ENCODE measurements around the gene EXOC8. TPM values are rescaled to one million over a fixed set of nuclear protein-coding genes. Genes with fewer than 3 reads are reported as not detected.

EXOC8 gene
- total RNA-seq, 4 donors from 2014 or later = 11.8 to 15.3 (median 14.4) TPM

DNA sequence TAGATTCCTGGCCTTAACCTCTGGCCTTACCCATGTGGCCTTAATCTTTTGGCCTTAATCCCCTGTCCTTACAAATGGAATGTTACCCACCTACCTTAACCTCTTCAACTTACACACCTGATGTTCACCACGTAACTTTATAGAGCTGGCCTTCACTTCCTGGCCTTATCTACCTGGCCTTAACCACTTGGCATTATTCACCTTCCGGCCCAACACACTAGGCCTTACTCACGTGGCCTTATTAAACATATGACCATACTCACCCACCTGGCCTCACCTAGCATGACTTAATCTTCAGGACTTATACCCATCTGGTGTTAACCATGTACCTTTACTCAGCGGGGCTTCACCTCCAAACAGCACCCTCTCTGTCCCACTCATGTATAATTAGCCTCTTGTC is 41.7 kb downstream of the EXOC8 start:
- H3K9me3 ChIP-seq = no peaks in the 10 kb centered on the region
- H3K4me3 ChIP-seq = no peak overlapping the region
- ATAC-seq = no peak
- H3K4me1 ChIP-seq = no peaks in the 10 kb centered on the region
- no peaks in the 10 kb centered on the region for H3K36me3 ChIP-seq
- TF ChIP-seq POLR2A (IDR thresholded peaks at IDR 0.05) = no peak
- no peak for TF ChIP-seq POLR2AphosphoS5 (IDR thresholded peaks at IDR 0.05)
- TF ChIP-seq, protein P1, sequence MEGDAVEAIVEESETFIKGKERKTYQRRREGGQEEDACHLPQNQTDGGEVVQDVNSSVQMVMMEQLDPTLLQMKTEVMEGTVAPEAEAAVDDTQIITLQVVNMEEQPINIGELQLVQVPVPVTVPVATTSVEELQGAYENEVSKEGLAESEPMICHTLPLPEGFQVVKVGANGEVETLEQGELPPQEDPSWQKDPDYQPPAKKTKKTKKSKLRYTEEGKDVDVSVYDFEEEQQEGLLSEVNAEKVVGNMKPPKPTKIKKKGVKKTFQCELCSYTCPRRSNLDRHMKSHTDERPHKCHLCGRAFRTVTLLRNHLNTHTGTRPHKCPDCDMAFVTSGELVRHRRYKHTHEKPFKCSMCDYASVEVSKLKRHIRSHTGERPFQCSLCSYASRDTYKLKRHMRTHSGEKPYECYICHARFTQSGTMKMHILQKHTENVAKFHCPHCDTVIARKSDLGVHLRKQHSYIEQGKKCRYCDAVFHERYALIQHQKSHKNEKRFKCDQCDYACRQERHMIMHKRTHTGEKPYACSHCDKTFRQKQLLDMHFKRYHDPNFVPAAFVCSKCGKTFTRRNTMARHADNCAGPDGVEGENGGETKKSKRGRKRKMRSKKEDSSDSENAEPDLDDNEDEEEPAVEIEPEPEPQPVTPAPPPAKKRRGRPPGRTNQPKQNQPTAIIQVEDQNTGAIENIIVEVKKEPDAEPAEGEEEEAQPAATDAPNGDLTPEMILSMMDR (IDR thresholded peaks at IDR 0.05) = no peak
- TF ChIP-seq EP300 (IDR thresholded peaks at IDR 0.05) = no peak
- H3K27me3 ChIP-seq = no peaks in the 10 kb centered on the region
- H3K27ac ChIP-seq = no peak overlapping the region
- WGBS, 2 donors (ENCODE audit: low coverage in 1 of 2) = 87 to 94% methylated on average over 3 to 4 of the region's 4 CpGs

DNA sequence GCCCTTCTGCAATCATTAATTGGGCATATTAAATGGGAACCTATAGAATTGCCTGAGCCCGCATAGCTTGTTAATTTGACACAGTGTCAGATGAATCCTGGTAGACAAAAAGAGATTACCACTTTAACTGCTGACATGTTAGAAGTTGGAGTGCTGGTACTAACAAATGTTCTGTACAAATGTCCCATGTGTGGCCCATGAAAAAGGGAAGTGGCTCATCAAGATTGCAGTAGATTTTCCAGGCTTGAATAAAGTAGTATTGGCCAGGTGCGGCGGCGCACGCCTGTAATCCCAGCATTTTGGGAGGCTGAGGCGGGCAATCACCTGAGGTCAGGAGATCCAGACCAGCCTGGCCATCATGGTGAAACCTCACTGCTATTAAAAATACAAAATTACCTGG is 51.0 kb downstream of the EXOC8 start:
- no peaks in the 10 kb centered on the region for H3K4me1 ChIP-seq
- ATAC-seq = no peak
- H3K27me3 ChIP-seq = no peaks in the 10 kb centered on the region
- H3K4me3 ChIP-seq = no peak overlapping the region
- 100% methylated on average over 1 to 6 of the region's 6 CpGs for WGBS, 2 donors (ENCODE audit: low coverage in 1 of 2)
- no peak overlapping the region for H3K27ac ChIP-seq
- H3K36me3 ChIP-seq = no peaks in the 10 kb centered on the region
- no peaks in the 10 kb centered on the region for H3K9me3 ChIP-seq
- TF ChIP-seq EP300 (IDR thresholded peaks at IDR 0.05) (no peak), POLR2AphosphoS5 (IDR thresholded peaks at IDR 0.05) (no peak), POLR2A (IDR thresholded peaks at IDR 0.05) (no peak)
- TF ChIP-seq, protein P1 (IDR thresholded peaks at IDR 0.05) = no peak

DNA sequence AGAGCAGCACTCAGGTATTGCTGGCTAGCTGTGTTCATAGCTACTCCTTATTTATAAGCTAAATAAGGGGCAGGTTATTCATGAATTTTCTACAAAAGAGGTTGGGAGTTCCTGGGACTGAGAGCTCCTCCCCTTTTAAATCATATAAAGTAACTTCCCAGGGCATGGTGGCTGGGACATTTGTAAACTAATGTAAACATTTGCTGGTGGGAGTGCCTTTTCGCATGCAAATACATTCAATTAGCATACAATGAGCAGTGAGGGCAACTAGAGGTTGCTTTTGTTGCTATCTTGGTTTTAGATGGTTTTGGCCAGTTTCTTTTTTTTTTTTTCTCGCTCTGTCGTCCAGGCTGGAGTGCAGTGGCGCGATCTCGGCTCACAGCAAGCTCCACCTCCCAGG is 53.2 kb downstream of the EXOC8 start:
- Histone ChIP-seq H3K36me3 (no peaks in the 10 kb centered on the region), H3K4me3 (no peak overlapping the region), H3K9me3 (no peaks in the 10 kb centered on the region), H3K27ac (no peak overlapping the region), H3K4me1 (no peaks in the 10 kb centered on the region), H3K27me3 (no peaks in the 10 kb centered on the region)
- 96 to 100% methylated on average over 1 to 6 of the region's 6 CpGs for WGBS, 2 donors (ENCODE audit: low coverage in 1 of 2)
- ATAC-seq = no peak
- TF ChIP-seq POLR2AphosphoS5 (IDR thresholded peaks at IDR 0.05) (no peak), EP300 (IDR thresholded peaks at IDR 0.05) (no peak), POLR2A (IDR thresholded peaks at IDR 0.05) (no peak)
- TF ChIP-seq, protein P1 (IDR thresholded peaks at IDR 0.05) = no peak

Other genes with a start within 250 kb of the EXOC8 start
- under 1 TPM in 2 of 4 donors, not detected in 2; 0.04 to 0.13 TPM for gene TRIM67, start 175.8 kb downstream of the EXOC8 start, total RNA-seq
- 10 to 100 TPM; 43.8 to 74.5 (median 57.7) TPM for gene GNPAT, start 96.6 kb downstream of the EXOC8 start, total RNA-seq
- gene SPRTN, start 441 bp upstream of the EXOC8 start, total RNA-seq = 10 to 100 TPM; 15.3 to 34.7 (median 20.7) TPM
- 10 to 100 TPM; 42.5 to 67.5 (median 56.7) TPM for gene EGLN1, start 84.4 kb upstream of the EXOC8 start, total RNA-seq
- 10 to 100 TPM; 24.4 to 37.4 (median 33.5) TPM for gene TSNAX, start 190.8 kb upstream of the EXOC8 start, total RNA-seq